ENCODE data around the gene FXYD6.
A peak's percentile ranks its signal among the peaks of the same experiment; 100 is the strongest.

Gene FXYD6

GRCh38 chr11:117799634-117800033, 76.8 kb downstream of the FXYD6 start:
- no peak for TF ChIP-seq MAX (IDR thresholded peaks at IDR 0.05; ENCODE audit: low read depth, low read length)
- no peak for TF ChIP-seq MYC (IDR thresholded peaks at IDR 0.05; ENCODE audit: low read depth, low read length)
- TF ChIP-seq POLR2A (IDR thresholded peaks at IDR 0.05; ENCODE audit: extremely low read depth, insufficient read length): no peak
- TF ChIP-seq CTCF (IDR thresholded peaks at IDR 0.05; ENCODE audit: low read depth, low read length): no peak
- no peak for DNase-seq (ENCODE audit: low read depth)
- no peak overlapping the region for H3K4me3 ChIP-seq (ENCODE audit: low read depth, low read length)

- no peak for TF ChIP-seq MAX (IDR thresholded peaks at IDR 0.05; ENCODE audit: low read depth, low read length)
- TF ChIP-seq POLR2A (IDR thresholded peaks at IDR 0.05; ENCODE audit: extremely low read depth, insufficient read length): no peak
- no peak for TF ChIP-seq CTCF (IDR thresholded peaks at IDR 0.05; ENCODE audit: low read depth, low read length)
- no peak for TF ChIP-seq MYC (IDR thresholded peaks at IDR 0.05; ENCODE audit: low read depth, low read length)
- DNase-seq (ENCODE audit: low read depth): peak; percentile 38
- no peak within 1 kb of the TSS for H3K4me3 ChIP-seq (ENCODE audit: low read depth, low read length)
These were observed 79.5 kb downstream of the FXYD6 start, which contains the start of gene DSCAML1 for GRCh38 chr11:117796872-117797529. DSCAML1 (minus strand) TSS chr11:117797216; CDS start chr11:117797079, 137 bp downstream.

GRCh38 chr11:117796456-117796871, 80.0 kb downstream of the FXYD6 start:
- DNase-seq (ENCODE audit: low read depth): no peak
- no peak overlapping the region for H3K4me3 ChIP-seq (ENCODE audit: low read depth, low read length)
- TF ChIP-seq MAX (IDR thresholded peaks at IDR 0.05; ENCODE audit: low read depth, low read length) (no peak), MYC (IDR thresholded peaks at IDR 0.05; ENCODE audit: low read depth, low read length) (no peak), POLR2A (IDR thresholded peaks at IDR 0.05; ENCODE audit: extremely low read depth, insufficient read length) (no peak), CTCF (IDR thresholded peaks at IDR 0.05; ENCODE audit: low read depth, low read length) (no peak)

- DNase-seq (ENCODE audit: low read depth): no peak
- TF ChIP-seq POLR2A (IDR thresholded peaks at IDR 0.05; ENCODE audit: extremely low read depth, insufficient read length): no peak
- no peak for TF ChIP-seq CTCF (IDR thresholded peaks at IDR 0.05; ENCODE audit: low read depth, low read length)
- no peak for TF ChIP-seq MYC (IDR thresholded peaks at IDR 0.05; ENCODE audit: low read depth, low read length)
- no peak for TF ChIP-seq MAX (IDR thresholded peaks at IDR 0.05; ENCODE audit: low read depth, low read length)
- H3K4me3 ChIP-seq (ENCODE audit: low read depth, low read length): no peak overlapping the region
These were observed 80.6 kb downstream of the FXYD6 start for GRCh38 chr11:117795638-117796455.

- no peak for DNase-seq (ENCODE audit: low read depth)
- no peak overlapping the region for H3K4me3 ChIP-seq (ENCODE audit: low read depth, low read length)
- TF ChIP-seq MAX (IDR thresholded peaks at IDR 0.05; ENCODE audit: low read depth, low read length) (no peak), MYC (IDR thresholded peaks at IDR 0.05; ENCODE audit: low read depth, low read length) (no peak)
These were observed 81.5 kb downstream of the FXYD6 start for GRCh38 chr11:117794772-117795629.

Measured in NB4 (cell line).